Neutrophil (primary cell): ENCODE results near the gene CGB8.
"Not testable (repeated sequence)": the region's sequence is repeated elsewhere in the genome, so short reads cannot be mapped to it uniquely, and the experiment has no call there.

Source experiments
- H3K27ac ChIP-seq: fragments of 200-600 bp; sonication (generic); 2 replicates; pipeline ENCODE4 v1.5.1; 2016; ENCODE audit warnings: mild to moderate bottlenecking, moderate library complexity
- H3K27me3 ChIP-seq: fragments of 200-600 bp; sonication (generic); 2 replicates; pipeline ENCODE4 v1.6.0; 2016; ENCODE audit warnings: mild to moderate bottlenecking
- H3K36me3 ChIP-seq: fragments of 200-600 bp; sonication (generic); 2 replicates; pipeline ENCODE4 v1.5.1; 2017
- H3K4me1 ChIP-seq, 2 experiments: fragments of 200-600 bp in 1 of 2; sonication (generic) in 1 of 2; 1 replicate in 1 of 2; 2 replicates in 1 of 2; pipeline versions ENCODE4 v1.5.1 to v1.6.1; 2013 to 2016; ENCODE audit warnings: low read depth in 1 of 2, low read length in 1 of 2, mild to moderate bottlenecking in 1 of 2, moderate library complexity in 1 of 2; ENCODE audit not compliant: control insufficient read depth in 1 of 2, insufficient read depth in 1 of 2
- H3K4me3 ChIP-seq, 2 experiments: fragments of 200-600 bp in 1 of 2; sonication (generic) in 1 of 2; 1 replicate in 1 of 2; 2 replicates in 1 of 2; pipeline ENCODE4 v1.5.1; 2013 to 2016; ENCODE audit warnings: low read depth in 1 of 2, low read length in 1 of 2, mild to moderate bottlenecking in 1 of 2, moderate library complexity in 1 of 2
- H3K9me3 ChIP-seq: fragments of 200-600 bp; sonication (generic); 2 replicates; pipeline ENCODE4 v1.5.1; 2016
- TF ChIP-seq, protein P1 (sequence below): fragments of 200-600 bp; sonication (generic); IDR thresholded peaks from 2 replicates; pipeline ENCODE4 v1.5.1; 2016; ENCODE audit warnings: antibody characterized with exemption

CGB8 gene

DNA sequence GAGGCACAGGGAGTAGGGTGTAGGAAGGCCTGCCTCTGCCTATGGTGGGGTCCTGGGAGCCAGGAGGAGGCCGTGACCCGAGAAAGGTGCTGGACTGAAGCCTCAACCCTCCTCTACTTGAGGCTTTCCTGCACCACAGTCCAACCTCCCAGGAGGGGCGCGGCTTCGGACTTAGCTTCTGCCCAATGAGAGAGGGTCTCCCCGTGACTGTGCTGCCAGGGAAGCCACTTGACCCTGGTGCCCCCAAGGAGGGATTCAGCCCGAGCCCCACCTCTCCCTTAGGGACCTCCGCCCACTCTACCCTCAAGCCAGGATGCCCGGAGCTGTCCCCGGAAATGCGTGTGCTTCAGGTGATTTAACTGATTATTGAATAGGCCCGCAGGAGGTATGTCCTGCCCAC lies at the start of gene CGB8:
TSS of gene CGB8 (minus strand) at position 101 of the 400 bp plus-strand sequence. CDS start 372 bp downstream, outside the sequence.
- not testable (repeated sequence) for H3K27ac ChIP-seq

DNA sequence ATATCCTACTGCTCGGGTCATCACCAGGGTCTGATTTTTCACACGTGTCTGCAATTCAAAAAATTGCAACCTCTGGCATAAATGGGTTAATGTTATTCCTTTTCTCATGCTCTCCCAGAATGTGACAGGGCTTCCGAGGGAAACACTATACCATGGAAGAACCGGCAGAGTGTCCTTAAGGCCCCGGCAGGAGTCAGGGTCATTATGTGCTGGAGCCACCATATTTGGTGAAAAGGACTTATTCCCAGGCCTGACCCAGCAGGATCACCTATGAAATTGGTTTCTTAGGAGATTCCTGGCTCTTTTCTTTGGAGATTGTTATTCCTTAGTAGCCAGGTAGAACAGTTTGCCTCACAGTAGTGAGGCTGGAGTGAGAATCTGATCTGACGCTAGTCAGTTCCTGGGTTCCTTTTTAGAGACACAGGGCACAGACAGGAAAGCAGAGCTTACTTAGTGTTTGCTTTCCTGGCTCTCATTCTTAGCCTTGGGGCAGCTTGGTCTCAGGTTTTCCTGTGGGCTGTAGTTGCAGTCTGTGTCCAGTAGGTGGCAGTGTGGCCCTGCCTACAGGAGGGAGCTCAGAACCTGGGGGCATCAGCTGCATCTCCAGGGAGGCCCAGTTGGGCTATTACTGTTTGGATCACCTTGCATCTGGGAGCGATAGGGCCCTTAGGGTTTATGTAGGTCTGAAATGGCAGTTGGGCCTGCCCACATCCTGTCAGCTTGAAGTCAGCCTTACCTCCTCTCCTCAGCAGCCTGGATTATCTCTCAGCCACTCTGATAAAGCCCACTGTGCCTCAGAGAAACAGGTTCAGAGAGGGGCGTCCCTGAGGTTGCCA lies 48.8 kb upstream of the CGB8 start:
- H3K4me1 ChIP-seq, result no peaks in the 10 kb centered on the region
- no peak overlapping the region for H3K4me3 ChIP-seq
- TF ChIP-seq, protein P1, sequence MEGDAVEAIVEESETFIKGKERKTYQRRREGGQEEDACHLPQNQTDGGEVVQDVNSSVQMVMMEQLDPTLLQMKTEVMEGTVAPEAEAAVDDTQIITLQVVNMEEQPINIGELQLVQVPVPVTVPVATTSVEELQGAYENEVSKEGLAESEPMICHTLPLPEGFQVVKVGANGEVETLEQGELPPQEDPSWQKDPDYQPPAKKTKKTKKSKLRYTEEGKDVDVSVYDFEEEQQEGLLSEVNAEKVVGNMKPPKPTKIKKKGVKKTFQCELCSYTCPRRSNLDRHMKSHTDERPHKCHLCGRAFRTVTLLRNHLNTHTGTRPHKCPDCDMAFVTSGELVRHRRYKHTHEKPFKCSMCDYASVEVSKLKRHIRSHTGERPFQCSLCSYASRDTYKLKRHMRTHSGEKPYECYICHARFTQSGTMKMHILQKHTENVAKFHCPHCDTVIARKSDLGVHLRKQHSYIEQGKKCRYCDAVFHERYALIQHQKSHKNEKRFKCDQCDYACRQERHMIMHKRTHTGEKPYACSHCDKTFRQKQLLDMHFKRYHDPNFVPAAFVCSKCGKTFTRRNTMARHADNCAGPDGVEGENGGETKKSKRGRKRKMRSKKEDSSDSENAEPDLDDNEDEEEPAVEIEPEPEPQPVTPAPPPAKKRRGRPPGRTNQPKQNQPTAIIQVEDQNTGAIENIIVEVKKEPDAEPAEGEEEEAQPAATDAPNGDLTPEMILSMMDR, result peak; percentile 97
- H3K36me3 ChIP-seq, result peaks cover 90% of the 10 kb centered on the region
- no peaks in the 10 kb centered on the region for H3K9me3 ChIP-seq
- H3K27me3 ChIP-seq, result no peaks in the 10 kb centered on the region
- H3K27ac ChIP-seq, result no peak overlapping the region

More for the DNA sequence above, at the start of gene CGB8:
- not testable (repeated sequence) for H3K9me3 ChIP-seq, H3K27me3 ChIP-seq, H3K4me3 ChIP-seq, H3K36me3 ChIP-seq, H3K4me1 ChIP-seq

DNA sequence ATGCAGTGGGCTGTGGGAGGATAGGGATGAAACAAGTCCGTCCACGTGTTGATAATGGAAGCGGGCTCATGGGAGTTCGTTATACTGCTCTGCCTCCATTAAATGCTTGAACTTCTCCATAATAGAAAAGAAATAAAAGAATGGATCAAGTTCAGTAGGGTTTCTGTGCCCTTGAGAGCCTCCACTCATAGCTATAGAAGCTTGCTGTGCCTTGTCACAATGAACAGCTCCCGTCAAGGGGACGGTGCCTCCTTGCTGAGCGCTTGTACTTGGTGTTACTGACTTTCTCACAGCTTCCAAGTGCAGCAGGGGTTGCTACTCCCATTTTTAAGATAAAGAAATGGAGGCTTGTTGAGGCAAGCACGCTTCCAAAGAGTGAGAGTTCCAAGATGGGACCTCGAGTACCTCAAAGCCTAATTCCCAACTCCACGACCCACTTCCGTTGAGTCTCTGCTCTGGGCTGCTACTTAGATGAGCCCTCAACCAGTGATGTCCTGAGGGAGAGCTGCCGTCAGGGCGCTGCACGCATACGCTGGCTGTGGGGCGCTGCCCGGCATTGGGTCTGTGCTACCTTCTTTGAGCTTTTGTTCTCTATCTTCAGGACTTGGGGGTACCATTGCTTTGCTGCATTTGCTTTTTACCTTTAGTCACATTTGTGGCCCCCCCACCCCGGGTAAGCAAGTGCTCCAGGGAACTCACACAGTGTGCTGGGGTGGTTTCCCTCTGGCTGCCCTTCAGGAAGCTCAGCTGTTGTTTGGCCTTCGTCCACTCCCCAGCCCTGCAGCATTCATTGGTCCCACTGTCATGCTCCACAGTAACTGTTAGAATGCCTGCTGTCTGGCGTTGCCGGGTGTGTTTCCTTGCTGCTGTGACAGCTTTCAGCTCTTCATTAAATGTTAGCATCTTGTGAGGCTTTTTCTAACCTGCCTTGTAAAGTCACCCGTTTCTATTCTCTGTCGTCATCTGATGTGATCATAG lies 45.9 kb upstream of the CGB8 start:
- Histone ChIP-seq H3K4me3 (no peak overlapping the region), H3K9me3 (no peaks in the 10 kb centered on the region), H3K4me1 (no peaks in the 10 kb centered on the region), H3K27ac (no peak overlapping the region), H3K36me3 (peaks cover 89% of the 10 kb centered on the region), H3K27me3 (no peaks in the 10 kb centered on the region)
- TF ChIP-seq, protein P1, result no peak

DNA sequence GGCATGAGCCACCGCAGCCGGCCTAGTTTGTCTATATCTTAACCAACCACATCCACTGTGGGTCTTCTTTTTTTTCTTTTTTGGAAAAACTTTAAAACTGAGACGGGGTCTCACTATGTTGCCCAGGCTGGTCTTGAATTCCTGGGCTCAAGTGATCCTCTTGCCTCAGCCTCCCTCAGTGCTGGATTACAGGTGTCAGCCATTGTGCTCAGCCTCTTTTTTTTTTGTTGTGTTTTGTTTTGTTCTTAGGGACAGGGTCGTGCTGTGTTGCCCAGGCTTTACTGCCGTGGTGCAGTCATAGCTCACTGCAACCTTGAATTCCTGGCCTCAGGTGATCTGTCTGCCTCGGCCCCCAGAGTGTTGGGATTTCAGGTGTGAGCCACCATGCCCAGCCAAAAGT lies 43.8 kb upstream of the CGB8 start:
- H3K4me1 ChIP-seq, result no peaks in the 10 kb centered on the region
- TF ChIP-seq, protein P1, result no peak
- peaks cover 86% of the 10 kb centered on the region for H3K36me3 ChIP-seq
- no peaks in the 10 kb centered on the region for H3K27me3 ChIP-seq
- H3K4me3 ChIP-seq, result no peak overlapping the region
- no peaks in the 10 kb centered on the region for H3K9me3 ChIP-seq
- H3K27ac ChIP-seq, result no peak overlapping the region

DNA sequence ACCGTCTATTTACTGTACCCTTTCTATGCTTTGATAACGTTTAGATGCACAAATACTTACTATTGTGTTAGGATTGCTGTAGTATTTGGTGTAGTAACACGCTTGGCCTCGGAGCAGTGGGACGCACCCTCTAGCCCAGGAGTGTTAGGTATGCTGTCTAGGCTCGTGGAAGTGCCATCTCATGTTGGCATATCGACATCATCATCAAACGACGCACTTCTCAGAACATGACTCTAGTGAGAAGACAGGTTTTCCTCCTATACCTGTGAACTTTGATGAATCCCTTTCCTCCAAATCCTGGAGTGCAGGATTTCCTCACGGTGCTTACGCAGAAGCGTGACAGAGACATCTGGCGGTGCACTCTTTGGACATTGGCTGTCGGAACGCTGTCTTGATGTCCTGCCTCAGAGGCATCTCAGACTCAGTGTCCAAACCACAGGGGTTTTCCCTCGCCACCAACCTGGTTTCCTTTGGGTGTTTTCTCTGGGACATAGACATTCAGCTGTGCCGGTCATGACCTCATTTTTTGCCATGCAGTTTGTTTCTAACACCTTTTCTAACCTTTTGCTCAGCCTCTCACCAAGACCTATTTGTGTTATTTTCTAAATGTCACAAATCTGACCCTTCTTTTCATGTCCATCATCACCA lies 42.6 kb upstream of the CGB8 start:
- no peak overlapping the region for H3K4me3 ChIP-seq
- peaks cover 77% of the 10 kb centered on the region for H3K36me3 ChIP-seq
- TF ChIP-seq, protein P1, result no peak
- no peaks in the 10 kb centered on the region for H3K27me3 ChIP-seq
- no peak overlapping the region for H3K27ac ChIP-seq
- H3K4me1 ChIP-seq, result peaks cover 3 to 6% of the 10 kb centered on the region in 2 experiments
- no peaks in the 10 kb centered on the region for H3K9me3 ChIP-seq
